Smooth muscle cell (in vitro differentiated cells): ENCODE measurements around the gene CD74. TPM values are rescaled to one million over a fixed set of nuclear protein-coding genes. Genes with fewer than 3 reads are reported as not detected.

ENCODE experiments used
- DNase-seq: peaks from one replicate; lab custom pipeline; 2025; ENCODE audit not compliant: unreplicated experiment; lab: John Stamatoyannopoulos, UW
- H2AFZ ChIP-seq: fragments of 200-600 bp; sonication (generic); 2 replicates; pipeline ENCODE4 v1.6.0; 2016; ENCODE audit warnings: antibody characterized with exemption, low read depth, mild to moderate bottlenecking
- H3F3A ChIP-seq: fragments of 200-600 bp; sonication (generic); 2 replicates; pipeline ENCODE4 v1.6.0; 2017; ENCODE audit warnings: antibody characterized with exemption, low read depth
- H3K27ac ChIP-seq: fragments of 200-600 bp; sonication (generic); 2 replicates; pipeline ENCODE4 v1.5.1; 2016; ENCODE audit warnings: low read depth, mild to moderate bottlenecking
- H3K27me3 ChIP-seq: fragments of 200-600 bp; sonication (generic); 2 replicates; pipeline ENCODE4 v1.6.1; 2016; ENCODE audit warnings: low read depth, mild to moderate bottlenecking
- H3K36me3 ChIP-seq: fragments of 200-600 bp; sonication (generic); 2 replicates; pipeline ENCODE4 v1.5.1; 2016; ENCODE audit warnings: low read depth
- H3K4me1 ChIP-seq: fragments of 200-600 bp; sonication (generic); 2 replicates; pipeline ENCODE4 v1.5.1; 2016; ENCODE audit warnings: low read depth
- H3K4me2 ChIP-seq: fragments of 200-600 bp; sonication (generic); 2 replicates; pipeline ENCODE4 v1.6.0; 2016; ENCODE audit warnings: mild to moderate bottlenecking
- H3K4me3 ChIP-seq: fragments of 200-600 bp; sonication (generic); 2 replicates; pipeline ENCODE4 v1.5.1; 2016; ENCODE audit warnings: mild to moderate bottlenecking
- H3K79me2 ChIP-seq: fragments of 200-600 bp; sonication (generic); 2 replicates; pipeline ENCODE4 v1.6.0; 2016; ENCODE audit warnings: low read depth, mild to moderate bottlenecking
- H3K9ac ChIP-seq: fragments of 200-600 bp; sonication (generic); 2 replicates; pipeline ENCODE4 v1.6.0; 2016; ENCODE audit warnings: low read depth
- H3K9me3 ChIP-seq: fragments of 200-600 bp; sonication (generic); replicated peaks from 2 replicates; pipeline ENCODE4 v1.5.1; 2016; ENCODE audit warnings: low read depth
- H4K20me1 ChIP-seq: fragments of 200-600 bp; sonication (generic); 2 replicates; pipeline ENCODE4 v1.6.0; 2016; ENCODE audit warnings: low read depth
- WGBS: methylation state at CpG from one replicate; pipeline ENCODE4 v1.1.7; 2016; ENCODE audit warnings: low lambda C conversion rate; 5-methylcytosine and 5-hydroxymethylcytosine counted together
- polyA plus RNA-seq: library from polyadenylated mRNA; unstranded; fragments of >200 nt; fragmentation: Nextera tagmentation; extraction: Ambion mirVana; gene quantifications from 2 replicates; pipeline ENCODE4 v1.2.1, GENCODE V29; 2016
- total RNA-seq: library from RNA; depleted of rRNA; stranded (reverse); fragments of >200 nt; gene quantifications from 2 replicates; pipeline ENCODE4 v1.2.3, GENCODE V29; 2014
- TF ChIP-seq, protein P1 (sequence below): fragments of 200-600 bp; sonication (generic); IDR thresholded peaks from 2 replicates; pipeline ENCODE4 v1.5.1; 2017; ENCODE audit warnings: borderline replicate concordance, mild to moderate bottlenecking, antibody characterized with exemption; ENCODE audit not compliant: insufficient read depth, poor library complexity, severe bottlenecking

Gene CD74
- total and polyA plus RNA-seq, 2 experiments from 2014 or later, result 2.7 to 3.9 TPM

DNA sequence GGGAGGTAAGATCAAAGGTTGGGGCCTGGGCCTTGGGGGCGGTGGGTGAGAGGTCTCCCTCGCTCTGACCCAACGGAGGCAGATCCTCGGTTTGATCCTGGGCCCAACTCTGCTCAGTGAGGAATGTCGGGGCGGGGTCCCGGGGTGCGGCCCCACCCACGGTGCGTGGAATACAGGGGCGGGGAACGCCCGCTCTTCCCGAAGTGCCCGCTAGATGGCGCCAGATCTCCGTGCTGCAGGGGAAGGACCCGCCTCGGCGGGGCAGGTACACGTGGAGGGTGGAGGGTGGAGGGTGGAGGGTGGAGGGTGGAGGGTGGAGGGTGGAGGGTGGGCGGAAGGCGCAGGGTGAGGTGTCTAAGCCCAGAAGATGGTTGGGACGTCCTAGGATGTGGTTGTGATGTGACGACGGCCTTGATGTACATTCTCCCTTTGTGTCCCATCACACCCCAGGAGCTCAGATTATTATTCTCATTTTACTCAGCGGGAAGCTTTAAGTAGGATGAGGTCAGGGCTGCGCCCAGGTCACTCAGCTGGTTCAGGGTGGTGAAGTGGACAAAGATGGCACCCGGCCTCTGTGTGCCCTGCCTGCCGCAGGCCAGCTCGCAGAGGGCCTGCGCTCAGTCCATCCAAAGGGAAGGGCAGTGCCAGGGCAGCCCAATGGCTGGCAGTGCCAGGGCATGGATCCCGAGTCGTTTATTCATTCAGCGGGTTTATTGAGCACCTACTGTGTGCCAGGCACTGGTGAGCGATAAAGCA, 46.3 kb upstream of the CD74 start:
- no peaks in the 10 kb centered on the region for H3K9me3 ChIP-seq
- H3K9ac ChIP-seq, result no peak overlapping the region
- H3K27ac ChIP-seq, result no peak overlapping the region
- H3K79me2 ChIP-seq, result no peaks in the 10 kb centered on the region
- H3F3A ChIP-seq, result no peaks in the 10 kb centered on the region
- H2AFZ ChIP-seq, result no peak overlapping the region
- 31% methylated on average over 27 of the region's 36 CpGs for WGBS
- no peaks in the 10 kb centered on the region for H3K27me3 ChIP-seq
- no peaks in the 10 kb centered on the region for H4K20me1 ChIP-seq
- no peaks in the 10 kb centered on the region for H3K36me3 ChIP-seq
- H3K4me1 ChIP-seq, result no peaks in the 10 kb centered on the region
- peak overlapping the region; percentile 83 for H3K4me2 ChIP-seq
- DNase-seq, result peak; percentile 50
- peak overlapping the region; percentile 33 for H3K4me3 ChIP-seq
- TF ChIP-seq, protein P1, sequence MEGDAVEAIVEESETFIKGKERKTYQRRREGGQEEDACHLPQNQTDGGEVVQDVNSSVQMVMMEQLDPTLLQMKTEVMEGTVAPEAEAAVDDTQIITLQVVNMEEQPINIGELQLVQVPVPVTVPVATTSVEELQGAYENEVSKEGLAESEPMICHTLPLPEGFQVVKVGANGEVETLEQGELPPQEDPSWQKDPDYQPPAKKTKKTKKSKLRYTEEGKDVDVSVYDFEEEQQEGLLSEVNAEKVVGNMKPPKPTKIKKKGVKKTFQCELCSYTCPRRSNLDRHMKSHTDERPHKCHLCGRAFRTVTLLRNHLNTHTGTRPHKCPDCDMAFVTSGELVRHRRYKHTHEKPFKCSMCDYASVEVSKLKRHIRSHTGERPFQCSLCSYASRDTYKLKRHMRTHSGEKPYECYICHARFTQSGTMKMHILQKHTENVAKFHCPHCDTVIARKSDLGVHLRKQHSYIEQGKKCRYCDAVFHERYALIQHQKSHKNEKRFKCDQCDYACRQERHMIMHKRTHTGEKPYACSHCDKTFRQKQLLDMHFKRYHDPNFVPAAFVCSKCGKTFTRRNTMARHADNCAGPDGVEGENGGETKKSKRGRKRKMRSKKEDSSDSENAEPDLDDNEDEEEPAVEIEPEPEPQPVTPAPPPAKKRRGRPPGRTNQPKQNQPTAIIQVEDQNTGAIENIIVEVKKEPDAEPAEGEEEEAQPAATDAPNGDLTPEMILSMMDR, result peak; percentile 83

DNA sequence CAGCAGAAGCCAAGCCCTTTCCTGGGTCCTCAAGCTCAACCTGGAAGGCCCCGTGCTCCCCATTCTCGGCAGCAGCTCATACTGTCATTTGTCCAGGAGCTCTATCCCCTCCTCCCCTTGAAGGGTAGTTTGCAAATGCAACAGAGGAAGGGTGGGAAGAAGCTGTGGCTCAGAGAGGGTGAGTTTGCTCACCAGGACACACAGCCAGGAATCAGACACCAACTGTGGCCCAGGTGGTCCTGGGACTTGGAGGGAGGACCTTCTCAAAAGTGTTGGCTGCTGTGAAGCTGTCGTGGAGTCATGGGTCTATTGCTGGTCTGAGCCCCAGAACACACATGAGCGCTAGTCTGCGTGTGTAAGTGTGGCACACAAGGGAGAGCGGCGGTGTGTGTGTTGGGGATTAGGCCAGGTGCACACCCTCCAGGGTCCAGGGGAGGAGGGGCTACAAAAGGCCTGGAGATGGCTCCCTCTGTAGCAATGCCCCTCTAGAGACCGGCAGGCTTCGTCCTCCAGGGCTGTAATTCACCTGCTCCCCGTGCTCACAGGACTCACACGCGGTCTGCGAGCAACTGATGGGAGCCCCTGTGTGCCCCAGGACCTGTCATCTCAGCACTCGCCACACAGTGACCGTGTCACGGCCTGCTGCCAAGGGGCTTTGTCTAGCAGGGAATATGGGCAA, 45.0 kb upstream of the CD74 start:
- no peaks in the 10 kb centered on the region for H3K79me2 ChIP-seq
- no peak overlapping the region for H3K4me2 ChIP-seq
- no peak overlapping the region for H3K4me3 ChIP-seq
- WGBS, result 88% methylated on average over 16 of the region's 16 CpGs
- no peaks in the 10 kb centered on the region for H3K27me3 ChIP-seq
- H3K27ac ChIP-seq, result no peak overlapping the region
- TF ChIP-seq, protein P1, result no peak
- H2AFZ ChIP-seq, result no peak overlapping the region
- no peaks in the 10 kb centered on the region for H3F3A ChIP-seq
- no peaks in the 10 kb centered on the region for H3K36me3 ChIP-seq
- no peak for DNase-seq
- no peaks in the 10 kb centered on the region for H4K20me1 ChIP-seq
- H3K9me3 ChIP-seq, result no peaks in the 10 kb centered on the region
- H3K9ac ChIP-seq, result no peak overlapping the region
- no peaks in the 10 kb centered on the region for H3K4me1 ChIP-seq

DNA sequence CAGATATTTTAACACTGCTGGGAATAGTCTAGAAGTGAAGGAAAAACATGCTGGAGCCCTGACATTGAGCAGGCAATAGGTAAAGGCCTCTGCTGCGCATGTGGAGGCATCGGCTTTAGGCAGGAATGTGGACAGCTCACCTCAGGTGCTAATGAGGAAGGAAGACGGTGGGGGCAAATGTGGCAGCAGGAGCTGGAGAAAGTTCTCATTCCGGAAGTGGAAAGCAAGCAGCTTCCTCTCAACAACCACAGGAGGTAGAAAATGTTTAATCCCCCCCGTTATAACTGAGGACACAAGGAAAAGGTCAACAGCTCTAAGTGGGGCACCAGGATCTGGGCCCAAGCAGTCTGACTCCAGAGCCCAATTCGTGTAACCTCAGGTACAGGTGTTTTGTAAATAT, 44.4 kb upstream of the CD74 start:
- 53% methylated on average over 6 of the region's 6 CpGs for WGBS
- no peak for DNase-seq
- H3F3A ChIP-seq, result no peaks in the 10 kb centered on the region
- no peaks in the 10 kb centered on the region for H3K36me3 ChIP-seq
- no peaks in the 10 kb centered on the region for H4K20me1 ChIP-seq
- H3K79me2 ChIP-seq, result no peaks in the 10 kb centered on the region
- no peak overlapping the region for H3K4me3 ChIP-seq
- no peak overlapping the region for H3K4me2 ChIP-seq
- H3K27ac ChIP-seq, result no peak overlapping the region
- no peak overlapping the region for H2AFZ ChIP-seq
- no peaks in the 10 kb centered on the region for H3K4me1 ChIP-seq
- TF ChIP-seq, protein P1, result no peak
- no peaks in the 10 kb centered on the region for H3K27me3 ChIP-seq
- H3K9ac ChIP-seq, result no peak overlapping the region
- H3K9me3 ChIP-seq, result no peaks in the 10 kb centered on the region
